Hepatocyte (in vitro differentiated cells): ENCODE results near the gene CDH11. TPM values are rescaled to one million over a fixed set of nuclear protein-coding genes. Genes with fewer than 3 reads are reported as not detected.

ENCODE experiments used
- DNase-seq: peaks from one replicate; pipeline ENCODE4 v3.0.0-alpha.2; 2016; ENCODE audit warnings: low spot score
- H2AFZ ChIP-seq: fragments of 200-600 bp; sonication (generic); 2 replicates; pipeline ENCODE4 v1.6.0; 2016; ENCODE audit warnings: antibody characterized with exemption, mild to moderate bottlenecking
- H3K27ac ChIP-seq: fragments of 200-600 bp; sonication (generic); 2 replicates; pipeline ENCODE4 v1.5.1; 2016; ENCODE audit warnings: mild to moderate bottlenecking
- H3K27me3 ChIP-seq: fragments of 200-600 bp; sonication (generic); 2 replicates; pipeline ENCODE4 v1.6.1; 2016
- H3K36me3 ChIP-seq: fragments of 200-600 bp; sonication (generic); replicated peaks from 2 replicates; pipeline ENCODE4 v1.5.1; 2016; ENCODE audit warnings: low read depth; ENCODE audit not compliant: insufficient read depth
- H3K4me1 ChIP-seq: fragments of 200-600 bp; sonication (generic); 2 replicates; pipeline ENCODE4 v1.5.1; 2016; ENCODE audit warnings: mild to moderate bottlenecking, moderate library complexity; ENCODE audit not compliant: insufficient read depth
- H3K4me2 ChIP-seq: fragments of 200-600 bp; sonication (generic); 2 replicates; pipeline ENCODE4 v1.6.0; 2016
- H3K4me3 ChIP-seq: fragments of 200-600 bp; sonication (generic); 2 replicates; pipeline ENCODE4 v1.5.1; 2016; ENCODE audit warnings: mild to moderate bottlenecking
- H3K79me2 ChIP-seq: fragments of 200-600 bp; sonication (generic); 2 replicates; pipeline ENCODE4 v1.6.0; 2017; ENCODE audit warnings: mild to moderate bottlenecking
- H3K9me2 ChIP-seq: fragments of 200-600 bp; sonication (generic); replicated peaks from 2 replicates; pipeline ENCODE4 v1.6.0; 2017; ENCODE audit warnings: mild to moderate bottlenecking; ENCODE audit not compliant: insufficient read depth
- H3K9me3 ChIP-seq: fragments of 200-600 bp; sonication (generic); 2 replicates; pipeline ENCODE4 v1.5.1; 2016; ENCODE audit warnings: low read depth, mild to moderate bottlenecking
- H4K20me1 ChIP-seq: fragments of 200-600 bp; sonication (generic); 2 replicates; pipeline ENCODE4 v1.6.0; 2016; ENCODE audit warnings: mild to moderate bottlenecking; ENCODE audit not compliant: insufficient read depth, poor library complexity, severe bottlenecking
- CTCF ChIP-seq: fragments of 200-600 bp; sonication (generic); IDR thresholded peaks from 2 replicates; pipeline ENCODE4 v1.5.1; 2016; ENCODE audit warnings: antibody characterized with exemption, mild to moderate bottlenecking; ENCODE audit not compliant: poor library complexity
- EZH2 ChIP-seq: fragments of 200-600 bp; sonication (generic); IDR thresholded peaks from 2 replicates; pipeline ENCODE4 v1.6.1; 2016; ENCODE audit warnings: antibody characterized with exemption, mild to moderate bottlenecking, borderline replicate concordance
- EZH2phosphoT487 ChIP-seq: fragments of 200-600 bp; sonication (generic); IDR thresholded peaks from one replicate; pipeline ENCODE4 v1.6.1; 2018; ENCODE audit warnings: antibody characterized with exemption, mild to moderate bottlenecking, low read depth, moderate library complexity; ENCODE audit not compliant: unreplicated experiment, severe bottlenecking
- WGBS: methylation state at CpG from one replicate; pipeline ENCODE4 v1.1.6; 2016; ENCODE audit warnings: low lambda C conversion rate; ENCODE audit errors: missing lambda C conversion rate; 5-methylcytosine and 5-hydroxymethylcytosine counted together
- polyA plus RNA-seq: library from polyadenylated mRNA; unstranded; fragments of >200 nt; fragmentation: Nextera tagmentation; extraction: Ambion mirVana; gene quantifications from 2 replicates; pipeline ENCODE4 v1.2.1, GENCODE V29; 2016
- total RNA-seq: library from RNA; depleted of rRNA; stranded (reverse); fragments of >200 nt; gene quantifications from 2 replicates; pipeline ENCODE4 v1.2.3, GENCODE V29; 2014

Gene CDH11
- total and polyA plus RNA-seq, 2 experiments from 2014 or later, result 148 to 289 TPM

GRCh38 chr16:65032387-65032786 lies 89.5 kb downstream of the CDH11 start:
- H4K20me1 ChIP-seq, result peaks cover 75% of the 10 kb centered on the region
- no peak overlapping the region for H3K4me2 ChIP-seq
- H3K27ac ChIP-seq, result no peak overlapping the region
- H3K36me3 ChIP-seq, result no peaks in the 10 kb centered on the region
- H3K4me1 ChIP-seq, result peaks cover 4% of the 10 kb centered on the region
- TF ChIP-seq CTCF, result no peak
- no peak for TF ChIP-seq EZH2
- TF ChIP-seq EZH2phosphoT487, result no peak
- H3K9me3 ChIP-seq, result no peaks in the 10 kb centered on the region
- WGBS, result 76% methylated on average over 2 of the region's 2 CpGs
- H2AFZ ChIP-seq, result no peak overlapping the region
- no peak for DNase-seq
- H3K79me2 ChIP-seq, result peaks cover 99% of the 10 kb centered on the region
- H3K4me3 ChIP-seq, result no peak overlapping the region
- H3K9me2 ChIP-seq, result no peaks in the 10 kb centered on the region
- no peaks in the 10 kb centered on the region for H3K27me3 ChIP-seq

- no peaks in the 10 kb centered on the region for H3K9me2 ChIP-seq
- H3K4me3 ChIP-seq, result no peak overlapping the region
- DNase-seq, result peak; percentile 58
- H3K27me3 ChIP-seq, result no peaks in the 10 kb centered on the region
- peaks cover 89% of the 10 kb centered on the region for H3K79me2 ChIP-seq
- no peaks in the 10 kb centered on the region for H3K9me3 ChIP-seq
- no peaks in the 10 kb centered on the region for H3K36me3 ChIP-seq
- TF ChIP-seq EZH2phosphoT487 (no peak), CTCF (no peak), EZH2 (no peak)
- no peak overlapping the region for H2AFZ ChIP-seq
- H3K4me2 ChIP-seq, result no peak overlapping the region
- H3K4me1 ChIP-seq, result no peaks in the 10 kb centered on the region
- H4K20me1 ChIP-seq, result peaks cover 41% of the 10 kb centered on the region
- peak overlapping the region; percentile 71 for H3K27ac ChIP-seq
Measured at GRCh38 chr16:65024767-65025178, 97.1 kb downstream of the CDH11 start.

- WGBS, result 94% methylated on average over 4 of the region's 4 CpGs
Measured at GRCh38 chr16:65023802-65024201, 98.1 kb downstream of the CDH11 start.

More at GRCh38 chr16:65023802-65024201, 98.1 kb downstream of the CDH11 start:
- no peaks in the 10 kb centered on the region for H3K9me3 ChIP-seq
- peaks cover 36% of the 10 kb centered on the region for H4K20me1 ChIP-seq
- no peaks in the 10 kb centered on the region for H3K9me2 ChIP-seq
- H3K4me2 ChIP-seq, result no peak overlapping the region
- TF ChIP-seq EZH2phosphoT487, result no peak
- TF ChIP-seq CTCF, result no peak
- TF ChIP-seq EZH2, result no peak
- DNase-seq, result no peak
- peak overlapping the region; percentile 71 for H3K27ac ChIP-seq
- no peaks in the 10 kb centered on the region for H3K4me1 ChIP-seq
- H2AFZ ChIP-seq, result no peak overlapping the region
- peaks cover 88% of the 10 kb centered on the region for H3K79me2 ChIP-seq
- no peaks in the 10 kb centered on the region for H3K27me3 ChIP-seq
- H3K36me3 ChIP-seq, result no peaks in the 10 kb centered on the region
- no peak overlapping the region for H3K4me3 ChIP-seq
